HT-29 (cell line): ENCODE measurements around the gene GCK. TPM values are rescaled to one million over a fixed set of nuclear protein-coding genes. Genes with fewer than 3 reads are reported as not detected.
A peak's percentile ranks its signal among the peaks of the same experiment; 100 is the strongest.
"Not testable (repeated sequence)": the region's sequence is repeated elsewhere in the genome, so short reads cannot be mapped to it uniquely, and the experiment has no call there.

Source experiments
- DNase-seq: peaks from one replicate; pipeline ENCODE4 v3.0.0-alpha.2; 2015; ENCODE audit warnings: low spot score
- total RNA-seq: library from RNA; depleted of rRNA; stranded (reverse); fragments of >200 nt; shearing (Covaris generic); gene quantifications from 2 replicates; pipeline ENCODE4 v1.2.3, GENCODE V29; 2014

GCK gene
- total RNA-seq, 1 experiment from 2014 or later, result not detected

DNA sequence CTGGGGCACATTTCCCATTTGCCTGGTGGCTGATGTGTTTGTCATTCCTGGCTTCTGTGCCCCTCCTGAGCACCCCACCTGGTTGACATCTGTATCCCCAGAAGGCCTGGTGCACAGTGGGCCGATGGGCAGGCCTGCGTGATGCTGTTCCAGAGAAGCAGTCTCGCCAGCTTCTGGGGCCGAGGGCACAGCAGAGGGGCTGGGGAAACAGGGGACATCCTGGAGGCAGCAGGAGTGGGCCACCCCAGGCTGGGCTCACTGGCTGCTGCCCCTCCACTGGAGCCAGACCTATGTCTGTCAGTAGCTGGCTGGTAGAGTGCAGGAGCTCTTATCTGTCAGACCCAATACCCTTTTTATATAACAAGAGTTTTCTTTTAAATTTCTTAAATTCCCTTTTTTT is 47.2 kb downstream of the GCK start:
- no peak for DNase-seq

DNA sequence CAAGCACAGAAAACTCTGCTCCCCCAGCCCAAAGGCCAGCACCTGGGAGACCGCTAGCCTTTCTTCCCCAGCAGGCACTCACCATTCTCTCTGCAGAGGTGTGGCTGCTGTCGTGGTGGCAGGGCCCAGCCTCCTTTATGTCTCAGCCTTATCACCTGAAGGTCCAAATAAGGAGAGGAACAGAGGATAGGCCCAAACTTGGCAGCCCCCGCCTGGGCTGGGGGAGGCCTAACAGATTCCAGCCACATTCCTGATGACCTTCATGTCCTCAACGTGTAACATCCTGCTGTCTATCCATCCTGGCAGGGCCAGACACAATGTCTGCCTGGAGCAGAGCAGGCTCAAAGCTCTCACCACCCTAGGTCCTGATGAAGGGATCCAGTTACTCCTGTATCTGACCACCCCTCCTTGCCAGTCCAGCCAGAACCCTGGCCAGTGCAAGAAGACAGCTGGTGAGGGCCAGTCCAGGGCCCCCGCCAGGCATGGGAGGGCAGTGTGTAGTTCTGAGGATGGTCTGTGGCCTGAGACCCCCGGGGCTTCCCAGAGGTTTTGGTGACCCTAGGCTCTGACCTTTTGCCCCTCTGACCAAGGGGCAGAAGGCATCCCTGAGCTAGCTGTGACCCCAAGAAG is 47.9 kb downstream of the GCK start, which contains the start of gene MYL7:
Gene MYL7 (minus strand): TSS at position 112 of the 630 bp plus-strand sequence. CDS start 27 bp downstream, at position 85.
- no peak for DNase-seq

DNA sequence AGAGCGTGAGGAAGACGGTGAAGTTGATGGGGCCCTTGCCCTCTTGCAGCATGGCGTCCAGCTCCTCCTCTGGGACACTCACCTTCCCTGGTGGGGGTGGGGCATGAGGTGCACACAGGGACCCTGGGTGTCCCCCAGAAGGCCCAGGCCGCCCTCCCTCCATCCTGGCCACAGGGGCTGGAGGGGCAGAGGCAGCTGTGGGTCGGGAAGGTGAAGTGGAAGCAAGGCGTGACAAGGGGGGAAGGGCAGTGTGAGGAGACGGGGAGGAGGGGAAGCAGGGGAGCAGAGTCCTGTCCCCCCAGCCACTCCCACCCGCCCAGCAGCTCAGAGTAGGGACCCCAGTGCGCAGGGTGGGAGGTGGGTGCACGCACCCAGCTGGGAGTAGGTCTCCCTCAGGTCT is 48.9 kb downstream of the GCK start:
- no peak for DNase-seq

DNA sequence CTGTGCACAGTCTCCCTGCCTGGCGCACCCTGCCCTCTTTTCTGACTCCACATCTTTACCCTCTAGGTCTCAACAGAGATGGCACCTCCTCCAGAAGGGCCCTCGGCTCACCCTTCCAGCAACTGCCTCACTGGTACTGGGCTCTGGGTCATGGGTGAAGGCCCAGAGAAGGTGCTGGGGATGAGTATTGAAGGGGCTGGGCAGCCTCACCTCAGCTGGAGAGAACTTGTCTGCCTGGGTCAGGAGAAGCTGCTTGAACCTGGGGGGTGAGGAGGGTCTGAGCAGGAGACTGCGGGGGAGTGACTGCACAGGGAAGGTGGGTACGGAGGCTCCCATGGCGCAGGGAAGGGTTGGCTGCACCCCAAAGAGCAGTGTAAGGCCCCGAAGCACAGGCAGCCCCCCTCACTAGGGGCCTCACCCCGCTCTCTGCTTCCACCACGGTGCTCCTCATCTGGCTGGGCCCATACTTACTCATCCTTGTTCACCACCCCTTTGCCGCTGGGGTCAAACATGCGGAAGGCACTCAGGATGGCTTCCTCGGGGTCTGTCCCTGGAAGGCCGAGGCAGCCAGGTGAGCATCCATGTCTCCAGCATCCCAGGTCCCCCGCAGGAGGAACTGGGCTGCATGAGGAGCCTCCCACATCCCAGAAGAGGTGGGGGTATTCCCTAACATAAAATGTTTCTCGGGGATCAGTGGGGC is 49.8 kb downstream of the GCK start:
- no peak for DNase-seq

DNA sequence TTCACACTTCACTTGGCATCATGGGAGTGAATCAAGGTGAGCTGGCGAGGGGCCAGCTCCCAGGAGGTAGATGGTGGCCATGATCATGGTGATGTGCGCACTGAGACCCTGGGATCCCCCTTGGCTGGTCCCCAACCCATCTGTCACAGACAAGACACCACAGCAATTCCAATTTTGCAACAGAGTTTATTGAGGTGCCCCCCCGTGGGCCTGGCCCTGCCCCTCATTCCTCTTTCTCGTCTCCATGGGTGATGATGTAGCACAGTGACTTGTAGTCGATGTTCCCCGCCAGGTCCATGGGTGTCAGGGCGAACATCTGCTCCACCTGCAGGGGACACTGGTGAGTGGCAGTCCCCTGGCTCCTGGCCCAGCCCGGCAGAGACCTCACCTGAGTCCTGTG is 50.5 kb downstream of the GCK start:
- DNase-seq, result no peak

DNA sequence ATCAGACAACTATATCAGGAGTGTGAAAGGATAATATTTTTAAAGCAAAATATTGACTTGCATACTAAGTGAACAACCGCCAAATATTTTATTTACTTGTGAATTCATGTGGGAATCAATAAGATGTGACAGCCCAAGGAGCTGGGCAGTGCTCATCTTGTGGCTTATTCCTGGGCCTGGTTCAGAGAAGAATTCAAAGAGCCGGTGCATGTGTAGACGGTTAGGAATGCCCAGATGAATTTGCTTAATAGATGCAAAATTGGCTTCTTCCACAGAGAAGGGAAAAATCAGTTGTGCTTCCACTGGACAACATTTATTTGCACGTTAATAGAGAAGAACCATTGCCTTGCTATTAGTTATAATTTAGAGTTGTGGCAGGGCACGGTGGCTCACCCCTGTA is 52.5 kb downstream of the GCK start:
- DNase-seq, result no peak

DNA sequence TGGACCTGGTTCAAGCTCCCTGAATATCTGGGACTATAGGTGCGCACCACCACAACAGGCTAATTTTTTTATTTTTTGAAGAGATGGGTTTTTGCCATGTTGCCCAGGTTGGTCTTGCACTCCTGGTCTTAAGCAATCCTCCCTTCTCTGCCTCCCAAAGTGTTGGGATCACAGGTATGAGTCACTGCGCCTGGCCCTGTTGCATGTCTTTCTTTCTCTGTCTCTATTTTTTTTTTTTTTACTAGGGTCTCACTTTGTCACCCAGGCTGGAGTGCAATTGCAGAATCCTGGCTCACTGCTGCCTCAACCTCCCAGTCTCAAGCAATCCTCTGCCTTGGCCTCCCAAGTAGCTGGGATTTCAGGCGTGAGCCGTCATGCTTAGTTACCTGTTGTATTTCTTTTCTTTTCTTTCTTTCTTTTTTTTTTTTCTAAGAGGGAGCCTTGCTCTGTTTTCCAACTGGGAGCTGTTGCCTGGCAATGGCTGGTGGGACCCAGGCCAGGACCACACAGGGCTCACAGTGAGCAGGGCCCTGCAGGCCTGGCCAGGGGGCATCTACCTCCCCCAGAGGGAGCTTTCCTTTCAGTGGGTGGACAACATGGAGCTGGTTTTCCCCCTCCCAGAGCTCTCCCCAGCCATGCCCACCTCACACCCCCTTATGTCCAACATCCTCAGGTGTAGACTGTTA is 54.2 kb downstream of the GCK start:
- DNase-seq, result no peak

DNA sequence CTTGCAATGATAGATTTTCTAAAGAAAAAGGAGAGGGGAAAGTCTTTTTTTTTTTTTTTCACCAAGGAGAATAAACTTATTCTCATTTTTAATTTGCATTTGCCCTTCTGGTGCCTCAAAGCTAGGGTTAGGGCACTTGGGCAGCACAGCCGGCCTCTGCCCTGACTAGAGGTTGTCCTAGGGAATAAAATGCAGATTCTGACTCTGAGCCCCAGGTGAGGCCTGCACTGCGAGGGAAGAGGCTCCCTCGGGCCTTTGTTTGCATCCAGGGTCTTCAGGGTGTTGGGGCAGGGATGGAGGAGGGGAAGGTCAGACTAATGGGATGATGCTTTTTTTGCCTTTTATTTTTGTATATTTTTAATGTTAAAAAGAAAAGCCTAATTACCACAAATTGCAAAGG is 55.9 kb downstream of the GCK start:
- DNase-seq, result no peak

DNA sequence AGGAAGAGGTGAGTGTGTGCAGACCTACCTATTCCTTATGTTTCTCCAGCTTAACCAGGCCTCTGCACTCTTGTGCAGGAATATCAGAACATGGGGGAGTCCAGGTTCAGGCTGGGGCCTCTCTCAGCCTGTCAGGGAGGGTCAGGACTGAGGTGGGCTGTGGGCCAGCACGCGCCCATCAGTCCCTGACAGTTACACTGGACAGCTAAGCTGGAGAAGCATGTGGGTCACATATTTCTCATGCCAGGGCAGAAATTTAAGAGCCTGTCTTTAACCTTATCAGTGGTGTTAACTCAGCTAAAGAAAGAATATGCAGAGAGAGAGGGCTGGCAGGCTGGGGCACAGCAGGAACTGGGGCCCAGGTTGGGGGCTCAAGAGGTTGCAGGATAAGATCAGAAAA is 57.2 kb downstream of the GCK start:
- DNase-seq, result no peak

DNA sequence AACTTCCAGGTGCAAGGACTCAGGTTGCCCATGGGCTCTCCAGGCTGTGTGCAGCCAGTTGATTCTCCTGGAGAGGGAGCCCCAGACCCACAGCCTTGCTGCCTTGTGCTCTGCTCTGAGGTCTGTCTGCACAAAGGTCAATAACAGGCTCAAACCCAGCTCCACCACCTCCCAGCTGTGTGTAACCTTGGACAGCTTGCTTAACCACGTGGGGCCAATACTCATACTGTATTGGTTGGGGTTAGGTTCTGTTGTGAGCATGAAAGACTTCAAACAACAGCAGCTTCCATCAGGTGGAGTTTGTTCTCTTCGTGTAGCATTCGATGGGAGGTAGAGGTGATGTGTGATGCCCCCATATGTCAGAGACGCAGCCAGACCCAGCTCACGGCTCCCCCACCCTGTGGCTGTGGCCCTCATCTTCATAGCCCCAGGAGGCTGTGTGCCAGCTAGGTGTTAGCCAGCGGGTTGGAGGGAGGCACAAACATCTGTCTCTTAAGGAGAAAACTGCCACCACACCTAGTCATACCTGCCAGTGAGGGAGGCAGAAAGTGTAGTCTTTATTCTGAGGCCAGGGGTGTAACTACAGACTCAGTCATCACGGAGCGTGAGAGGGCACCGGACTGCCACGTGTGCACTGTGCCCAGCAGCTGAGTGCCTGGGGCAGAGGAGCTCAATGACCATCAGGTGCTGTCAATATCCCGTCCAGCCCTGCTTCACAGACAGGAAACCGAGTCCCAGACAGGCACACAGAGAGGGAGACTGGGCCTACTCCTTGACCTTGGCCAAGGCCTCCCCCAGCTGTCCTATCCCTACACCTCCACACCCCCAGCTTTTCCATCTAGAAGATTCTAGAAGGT is 57.8 kb downstream of the GCK start:
- peak; percentile 66 for DNase-seq

DNA sequence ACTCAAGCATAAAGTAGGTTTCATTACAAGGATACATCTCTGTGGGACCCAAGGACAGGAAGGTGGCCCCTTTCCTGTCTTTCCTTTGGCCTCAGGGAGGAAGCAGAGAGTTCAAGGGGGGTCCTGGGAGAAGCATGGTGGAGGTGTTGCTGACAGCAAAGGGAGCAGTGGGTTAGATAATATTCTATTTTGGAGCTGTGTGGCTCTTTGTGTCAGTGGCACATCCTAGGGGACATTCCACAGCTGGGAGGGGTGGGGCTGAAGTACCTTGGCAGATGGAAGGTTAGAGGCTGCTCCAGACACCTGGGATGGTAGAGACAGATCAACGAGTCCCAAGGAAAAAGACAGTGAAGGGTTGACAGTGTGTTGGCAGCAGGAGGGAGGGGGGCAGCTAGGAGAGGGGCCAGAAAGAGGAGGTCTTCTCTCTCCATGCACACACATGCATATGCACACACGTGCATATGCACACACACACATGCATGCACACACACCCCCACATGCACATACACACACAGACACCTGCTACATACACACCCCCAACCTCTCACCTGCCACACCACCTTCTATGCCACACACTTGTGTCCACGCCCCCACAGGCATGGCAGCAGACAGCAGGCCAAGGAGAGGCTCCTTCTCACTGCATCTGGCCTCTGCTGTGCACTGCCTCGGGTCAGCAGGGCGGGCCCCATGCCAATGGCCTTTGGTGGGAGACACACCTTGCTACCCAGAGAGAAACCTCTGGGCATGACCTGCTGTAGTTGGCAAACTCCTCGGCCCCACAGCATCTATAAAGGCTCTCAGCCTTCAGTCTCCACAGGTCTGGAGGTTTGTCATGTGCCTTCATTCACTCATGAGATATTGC is 60.3 kb downstream of the GCK start:
- DNase-seq, result no peak

DNA sequence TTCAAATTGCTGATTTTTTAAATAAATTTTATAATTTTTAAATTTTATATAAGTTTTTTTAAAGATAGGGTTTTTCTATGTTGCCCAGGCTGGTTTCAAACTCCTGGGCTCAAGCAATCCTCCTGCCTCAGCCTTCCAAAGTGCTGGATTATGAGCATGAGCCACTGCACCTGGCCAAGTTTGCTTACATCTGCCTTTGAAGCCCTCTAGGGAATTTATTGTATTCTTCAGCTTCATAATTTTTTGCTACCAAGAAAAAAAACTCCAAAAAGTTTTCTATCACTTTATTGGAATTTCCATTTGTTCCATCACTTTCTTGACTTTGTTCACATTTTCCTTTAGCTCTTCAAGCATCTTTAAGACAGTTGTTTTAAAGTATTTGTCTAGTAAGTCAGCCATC is 62.1 kb downstream of the GCK start:
- DNase-seq, result no peak

DNA sequence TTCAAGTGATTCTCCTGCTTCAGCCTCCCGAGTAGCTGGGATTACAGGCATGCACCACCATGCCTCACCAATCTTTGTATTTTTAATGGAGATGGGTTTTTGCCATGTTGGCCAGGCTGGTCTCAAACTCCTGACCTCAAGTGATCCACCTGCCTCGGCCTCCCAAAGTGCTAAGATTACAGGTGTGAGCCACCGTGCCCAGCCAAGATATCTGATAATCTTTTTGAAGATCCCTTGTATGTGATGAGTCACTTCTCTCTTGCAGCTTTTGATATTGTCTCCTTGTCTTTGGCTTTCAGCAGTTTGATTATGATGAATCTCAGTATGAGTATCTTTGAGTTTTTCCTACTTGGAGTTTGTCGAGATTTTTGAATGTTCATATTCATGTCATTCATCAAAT is 62.7 kb downstream of the GCK start:
- DNase-seq, result not testable (repeated sequence)

DNA sequence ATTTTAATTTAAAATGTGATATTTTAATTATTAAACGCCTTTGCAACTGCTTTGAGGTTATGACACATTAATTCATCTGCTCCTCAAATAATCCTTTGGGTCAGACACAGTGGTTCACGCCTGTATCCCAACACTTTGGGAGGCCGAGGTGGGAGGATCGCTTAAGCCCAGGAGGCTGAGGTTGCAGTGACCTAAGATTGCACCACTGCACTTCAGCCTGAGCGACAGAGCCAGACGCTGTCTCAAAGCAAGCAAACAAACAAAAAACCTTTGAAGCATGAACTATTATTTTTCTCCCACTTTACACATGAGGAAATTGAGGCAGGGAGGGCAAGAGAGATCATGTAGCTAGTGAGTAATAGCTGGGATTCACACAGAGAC is 64.4 kb downstream of the GCK start:
- no peak for DNase-seq

DNA sequence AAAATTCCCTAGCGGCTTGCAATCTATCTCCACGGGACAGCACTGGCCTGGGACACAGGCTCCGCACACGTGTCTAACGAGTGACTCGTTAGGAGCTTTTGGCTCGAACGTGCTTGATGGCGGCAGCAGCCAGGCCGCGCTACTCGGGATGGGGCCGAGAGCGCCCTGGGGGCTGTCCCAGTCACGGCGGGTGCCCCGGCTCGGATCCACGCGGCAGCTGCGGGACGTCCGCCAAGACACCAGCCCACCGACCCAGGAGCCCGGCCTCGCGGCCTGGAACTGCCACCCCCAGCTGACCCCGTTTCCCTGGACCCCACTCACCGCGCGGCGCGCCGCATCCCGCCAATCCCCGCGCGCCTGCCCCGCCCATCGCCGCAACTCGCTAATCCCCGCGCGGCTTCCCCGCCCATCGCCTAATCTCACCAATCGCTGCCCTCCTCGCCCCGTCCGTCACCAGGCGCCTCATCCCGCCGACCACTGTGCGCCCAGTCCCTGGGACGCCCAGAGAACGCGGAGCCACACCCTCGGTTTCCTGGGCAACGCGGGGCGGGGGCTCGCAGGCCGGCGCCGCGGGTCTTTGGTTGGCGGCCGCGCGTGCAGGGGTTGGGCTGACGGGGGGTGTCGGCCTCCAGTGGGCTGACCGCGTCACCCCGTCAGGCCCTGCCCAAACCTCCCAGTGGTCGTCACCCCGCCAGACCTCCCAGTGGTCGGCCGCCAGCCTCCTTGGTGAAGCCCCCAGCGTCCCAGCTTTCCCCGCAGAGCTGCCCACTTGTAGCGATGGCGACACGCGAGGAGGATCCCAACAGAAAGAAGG is 65.8 kb downstream of the GCK start, which contains the start of gene POLD2:
Gene POLD2 (minus strand): TSS at position 359 of the 814 bp plus-strand sequence. CDS start 1,495 bp downstream, outside the sequence.
- DNase-seq, result peak; percentile 97

DNA sequence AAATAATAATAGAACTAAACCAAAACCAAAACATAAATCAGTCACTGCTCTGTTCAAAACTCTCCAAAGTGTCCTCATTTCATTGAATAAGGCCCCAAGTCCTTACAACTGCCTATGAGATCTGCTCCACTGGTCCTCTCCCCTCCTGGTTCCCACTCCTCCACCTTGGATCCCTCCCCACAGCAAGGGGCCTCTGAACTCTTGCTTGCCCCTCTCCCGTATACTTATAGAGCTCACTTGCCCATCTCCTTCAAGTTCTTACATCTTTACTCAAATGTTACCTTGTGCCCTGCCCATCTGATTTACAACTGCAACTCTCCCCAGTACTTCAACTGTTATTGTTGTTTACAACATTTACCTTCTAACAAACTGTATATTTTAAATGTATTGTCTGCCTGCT is 66.7 kb downstream of the GCK start:
- DNase-seq, result no peak

DNA sequence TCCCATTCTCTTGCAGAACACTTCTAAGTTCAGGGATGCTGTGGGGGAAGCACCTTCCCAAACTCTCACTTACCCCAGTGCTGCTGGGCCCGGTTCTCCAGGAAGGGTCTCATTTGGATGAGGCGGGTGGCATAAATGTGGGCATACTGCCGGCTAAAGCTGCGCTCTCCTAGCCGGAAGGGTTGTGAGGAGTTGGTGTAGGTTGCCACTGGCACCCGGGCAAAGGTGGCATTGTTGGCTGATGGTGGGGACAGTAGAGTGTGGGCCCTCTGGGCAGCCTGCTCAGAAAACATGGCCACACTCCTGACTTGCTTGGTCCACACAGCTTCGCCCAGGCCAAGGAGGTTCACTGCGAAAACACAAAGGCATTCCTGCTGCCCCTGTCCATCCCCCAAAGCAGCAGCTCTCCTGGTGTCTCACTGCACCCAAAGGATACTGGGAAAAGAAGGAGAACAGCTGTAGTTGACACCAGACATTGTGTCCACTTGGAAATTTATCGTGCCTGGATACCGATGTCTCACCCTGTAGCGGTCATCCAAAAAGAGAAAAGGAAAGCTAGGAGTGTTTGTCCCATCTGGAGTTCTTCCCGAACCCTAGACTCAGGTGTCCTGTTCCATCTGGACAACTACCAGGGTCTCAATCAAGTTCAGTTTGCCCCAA is 67.3 kb downstream of the GCK start:
- no peak for DNase-seq

DNA sequence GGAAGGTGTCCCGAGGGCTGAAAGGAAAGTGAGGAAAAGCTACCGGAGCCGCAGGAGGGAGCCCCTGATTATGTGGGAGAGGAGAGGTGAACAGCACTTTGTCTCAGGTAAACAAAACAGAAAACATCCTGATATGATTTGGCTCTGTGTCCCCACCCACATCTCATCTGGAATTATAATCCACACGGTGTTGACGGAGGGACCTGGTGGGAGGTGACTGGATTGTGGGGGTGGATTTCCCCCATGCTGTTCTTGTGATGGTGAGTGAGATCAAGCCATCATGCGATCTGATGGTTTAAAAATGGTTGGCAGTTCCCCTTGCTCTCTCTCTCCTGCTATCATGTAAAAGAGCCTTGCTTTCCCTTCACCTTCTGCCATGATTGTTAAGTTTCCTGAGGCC is 68.8 kb downstream of the GCK start:
- no peak for DNase-seq

DNA sequence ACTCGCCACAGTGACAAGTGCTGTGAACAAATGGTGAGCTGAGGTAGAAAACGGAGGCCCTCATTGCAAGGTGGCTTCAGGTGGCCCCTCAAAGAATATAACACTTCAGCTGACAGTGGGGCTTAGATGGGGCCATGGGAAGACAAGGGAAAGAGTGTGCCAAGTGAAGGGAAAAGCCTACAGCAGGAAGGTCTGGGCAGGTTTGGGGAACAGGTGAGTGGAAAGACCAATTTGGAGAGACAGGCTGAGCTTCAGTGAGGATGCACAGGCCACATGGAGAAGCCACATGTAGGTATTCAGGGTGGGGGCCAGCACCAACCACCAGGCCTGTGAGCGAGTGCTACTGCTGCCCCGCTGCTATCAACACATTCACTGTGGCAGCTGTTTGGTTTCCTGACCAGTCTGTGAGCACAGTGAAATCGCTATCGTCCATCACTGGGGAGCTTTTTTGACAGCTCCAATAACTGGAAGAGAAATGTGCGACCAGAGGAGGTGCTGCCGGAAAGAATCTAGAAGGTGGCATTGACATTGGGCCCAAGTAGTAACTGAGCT is 69.3 kb downstream of the GCK start:
- no peak for DNase-seq
